NCI-H82 treated with DMSO at 0.1 percent for 48 hours (cell line): Measurements from ENCODE around the gene CHST11.
"Not testable (repeated sequence)": the region's sequence is repeated elsewhere in the genome, so short reads cannot be mapped to it uniquely, and the experiment has no call there.

Source experiments
- DNase-seq: peaks from one replicate; lab custom pipeline; 2025; ENCODE audit not compliant: unreplicated experiment; lab: John Stamatoyannopoulos, UW

The CHST11 gene

GRCh38 chr12:104555648-104556047, 98.9 kb downstream of the CHST11 start:
- DNase-seq: no peak

- DNase-seq: no peak
Observed at GRCh38 chr12:104557488-104558195, 100.9 kb downstream of the CHST11 start.

GRCh38 chr12:104560881-104561280, 104.1 kb downstream of the CHST11 start:
- DNase-seq: no peak

- no peak for DNase-seq
Observed at GRCh38 chr12:104562763-104563162, 106.0 kb downstream of the CHST11 start.

- DNase-seq: not testable (repeated sequence)
Observed at GRCh38 chr12:104564662-104565061, 107.9 kb downstream of the CHST11 start.

GRCh38 chr12:104565606-104566243, 109.0 kb downstream of the CHST11 start:
- DNase-seq: no peak

GRCh38 chr12:104566244-104566993, 109.7 kb downstream of the CHST11 start:
- no peak for DNase-seq

- DNase-seq: no peak
Observed at GRCh38 chr12:104567832-104568486, 111.2 kb downstream of the CHST11 start.

- DNase-seq: no peak
Observed at GRCh38 chr12:104568487-104568868, 111.7 kb downstream of the CHST11 start.

GRCh38 chr12:104568935-104569334, 112.2 kb downstream of the CHST11 start:
- DNase-seq: no peak

- DNase-seq: no peak
Observed at GRCh38 chr12:104569346-104570173, 112.8 kb downstream of the CHST11 start.

- DNase-seq: no peak
Observed at GRCh38 chr12:104570174-104570907, 113.6 kb downstream of the CHST11 start.

- DNase-seq: no peak
Observed at GRCh38 chr12:104571328-104571727, 114.6 kb downstream of the CHST11 start.

- DNase-seq: not testable (repeated sequence)
Observed at GRCh38 chr12:104574353-104574752, 117.6 kb downstream of the CHST11 start.

GRCh38 chr12:104574758-104575157, 118.0 kb downstream of the CHST11 start:
- DNase-seq: not testable (repeated sequence)

GRCh38 chr12:104575442-104576186, 118.9 kb downstream of the CHST11 start:
- DNase-seq: no peak

GRCh38 chr12:104576187-104576778, 119.5 kb downstream of the CHST11 start:
- no peak for DNase-seq

- DNase-seq: no peak
Observed at GRCh38 chr12:104576980-104577580, 120.3 kb downstream of the CHST11 start.
